GM18873 (cell line): Measurements from ENCODE around the gene DST.

ENCODE experiments used
- ATAC-seq: cut with Tn5 transposase; IDR thresholded peaks from one replicate; pipeline ENCODE4 v1.9.1; 2021; ENCODE audit warnings: mild to moderate bottlenecking, moderate library complexity, moderate number of reproducible peaks; ENCODE audit not compliant: unreplicated experiment, low FRiP score

The DST gene

DNA sequence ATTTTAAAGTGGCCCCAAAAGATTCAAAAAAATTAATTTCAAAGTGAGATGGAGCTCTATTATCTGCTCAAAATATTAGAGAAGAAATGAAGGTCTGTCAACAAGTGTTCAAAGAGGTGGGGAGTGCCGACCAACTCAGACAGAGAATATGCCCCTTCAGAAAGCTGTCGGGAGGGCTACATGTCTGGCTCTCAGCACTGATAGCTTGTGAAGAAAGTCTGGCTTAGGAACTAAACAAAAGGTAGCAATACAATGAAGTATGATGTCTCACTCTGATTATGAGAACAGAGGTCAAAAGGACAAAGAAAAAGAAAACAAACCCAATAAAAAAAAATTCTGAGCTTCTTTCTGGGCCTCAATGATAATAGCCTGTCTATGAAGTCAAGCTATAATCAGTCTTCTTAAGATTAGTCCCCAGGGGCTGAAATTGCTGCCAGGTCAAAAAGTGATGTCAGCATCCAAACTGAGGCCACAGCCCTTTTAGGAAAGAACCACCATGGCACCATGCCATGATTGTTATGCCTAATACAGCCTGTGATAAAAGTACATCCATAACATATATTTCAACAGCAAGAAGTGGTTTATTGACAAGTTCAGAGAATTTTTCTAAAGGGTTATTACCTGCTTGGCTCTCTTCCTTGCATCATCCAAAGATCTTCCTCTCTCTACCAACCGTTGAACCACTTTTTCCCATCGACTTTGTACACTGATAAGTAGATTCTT, 150.9 kb downstream of the DST start:
- no peak for ATAC-seq

DNA sequence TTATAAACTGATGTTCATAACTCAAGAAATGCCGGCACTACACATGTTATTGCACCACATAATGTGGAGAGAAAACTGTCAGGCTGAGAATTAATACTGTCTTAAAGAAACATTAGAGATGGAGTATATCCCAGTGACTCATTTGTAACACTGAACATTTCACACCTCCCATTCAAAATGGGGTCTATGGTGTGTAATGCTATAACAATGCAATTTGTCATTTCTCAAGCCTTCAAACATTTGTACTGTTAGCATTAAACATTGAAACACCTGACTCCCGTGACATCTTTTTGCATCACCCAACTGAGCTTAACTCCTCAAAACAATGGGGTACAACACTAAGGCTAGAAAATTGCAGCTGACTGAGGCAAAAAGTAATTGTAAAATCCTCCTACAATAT, 151.7 kb downstream of the DST start:
- no peak for ATAC-seq

DNA sequence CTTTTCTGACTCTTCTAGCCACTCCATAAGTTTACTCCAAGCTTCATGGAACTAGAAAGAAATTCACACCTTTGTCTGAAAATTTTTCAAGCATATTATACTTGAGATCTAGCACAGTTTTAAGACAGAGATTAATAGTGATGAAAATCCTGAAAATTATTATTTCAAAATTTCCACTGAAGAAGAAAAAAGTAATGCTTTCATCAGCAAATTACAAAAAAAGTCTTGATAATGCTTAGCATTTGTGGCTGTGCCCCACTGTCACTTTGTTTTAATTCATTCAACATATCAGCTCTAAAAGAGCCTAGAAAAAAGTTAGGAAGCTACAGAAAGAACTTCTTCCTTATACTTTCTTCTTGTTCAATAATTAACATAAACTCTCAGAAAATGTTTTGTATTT, 153.1 kb downstream of the DST start:
- no peak for ATAC-seq

DNA sequence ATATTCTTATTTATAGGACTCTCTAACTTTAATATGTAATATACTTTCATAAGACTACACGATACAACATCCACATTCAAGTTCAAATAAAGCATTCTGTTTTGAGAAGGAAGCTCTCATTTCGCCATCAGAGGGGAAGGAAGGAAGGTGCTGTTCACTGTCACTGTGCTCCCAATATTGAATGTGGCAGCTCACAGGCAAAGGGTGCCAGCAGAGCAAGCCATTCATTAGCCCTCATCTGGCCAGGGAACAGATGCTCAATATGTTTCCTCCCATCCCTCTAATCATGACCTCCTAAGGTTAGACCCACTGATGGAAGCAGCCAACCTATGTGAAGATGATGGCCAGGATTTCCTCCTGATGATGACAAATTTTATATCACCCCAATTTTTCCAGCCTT, 154.4 kb downstream of the DST start:
- no peak for ATAC-seq

DNA sequence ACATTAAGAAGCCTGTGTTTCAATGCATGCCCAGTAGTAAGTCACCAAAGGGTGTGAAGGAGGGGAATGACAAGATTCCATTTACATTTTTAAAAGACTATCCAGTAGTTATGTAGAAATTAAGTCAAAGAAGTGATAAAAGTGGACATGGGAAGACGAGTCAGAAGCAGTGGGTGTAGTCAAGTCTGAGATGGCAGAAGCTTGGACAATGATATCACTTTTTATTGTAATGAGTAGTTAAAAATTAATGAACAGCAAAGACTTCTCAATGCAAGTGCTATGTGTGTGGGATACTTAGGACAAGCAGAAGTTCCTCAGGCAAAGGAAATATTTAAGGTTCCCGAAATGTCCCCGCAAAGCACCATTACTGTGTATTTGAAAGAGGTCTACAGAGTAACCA, 156.0 kb downstream of the DST start:
- no peak for ATAC-seq

DNA sequence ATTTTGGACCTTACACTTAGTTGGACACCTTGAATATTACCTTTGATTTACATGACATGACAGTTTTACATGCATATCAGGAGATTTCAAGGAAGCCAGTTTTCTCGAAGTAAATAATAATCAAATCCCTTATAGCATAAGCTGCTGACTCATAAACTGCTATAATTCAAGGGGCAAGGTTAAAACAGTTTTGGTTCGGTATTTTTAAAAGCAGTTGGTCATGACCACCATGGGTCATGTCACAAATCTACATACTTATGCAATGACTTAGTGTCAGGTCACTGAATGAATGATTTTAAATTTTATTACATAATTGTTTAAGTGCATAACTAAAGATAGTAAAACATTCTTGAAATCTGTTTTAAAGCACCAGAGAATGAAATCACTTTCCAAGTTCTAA, 158.0 kb downstream of the DST start:
- no peak for ATAC-seq

DNA sequence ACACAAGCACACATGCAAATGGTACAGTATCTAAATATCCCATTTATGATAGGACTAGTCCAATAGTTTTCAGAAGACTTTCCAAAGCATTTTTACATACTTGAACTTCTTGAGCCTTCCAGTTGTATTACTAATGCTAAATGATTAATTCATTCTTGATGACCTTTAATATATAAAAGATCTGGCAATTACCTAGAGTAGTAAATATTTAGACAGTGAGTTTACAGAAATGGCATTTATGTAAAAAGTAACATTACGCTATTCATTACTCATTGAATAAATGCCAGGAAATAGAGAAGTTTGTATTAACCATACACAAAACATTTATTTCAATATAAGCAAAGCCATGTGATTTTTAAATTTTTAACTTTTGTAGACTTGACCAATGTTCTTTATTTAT, 158.8 kb downstream of the DST start:
- ATAC-seq = no peak

DNA sequence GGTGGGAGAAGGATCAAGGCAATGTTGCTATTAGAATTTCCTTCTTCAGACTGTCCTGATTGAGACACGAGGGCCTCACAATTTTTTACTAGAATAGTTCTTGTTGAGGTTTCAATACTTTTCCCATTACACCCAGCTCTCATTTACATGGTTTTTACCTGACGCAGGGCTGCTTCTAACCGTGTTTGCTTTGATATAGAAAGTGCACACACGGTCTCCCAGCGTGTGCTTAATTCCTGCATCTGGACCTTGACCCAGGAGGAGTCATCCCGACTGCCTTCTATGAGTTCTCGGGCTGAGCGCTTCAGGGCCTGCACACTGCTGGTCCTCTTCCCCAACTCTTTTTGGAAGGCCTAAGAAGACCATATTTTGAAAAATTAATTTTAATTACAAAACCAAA, 160.2 kb downstream of the DST start:
- no peak for ATAC-seq

DNA sequence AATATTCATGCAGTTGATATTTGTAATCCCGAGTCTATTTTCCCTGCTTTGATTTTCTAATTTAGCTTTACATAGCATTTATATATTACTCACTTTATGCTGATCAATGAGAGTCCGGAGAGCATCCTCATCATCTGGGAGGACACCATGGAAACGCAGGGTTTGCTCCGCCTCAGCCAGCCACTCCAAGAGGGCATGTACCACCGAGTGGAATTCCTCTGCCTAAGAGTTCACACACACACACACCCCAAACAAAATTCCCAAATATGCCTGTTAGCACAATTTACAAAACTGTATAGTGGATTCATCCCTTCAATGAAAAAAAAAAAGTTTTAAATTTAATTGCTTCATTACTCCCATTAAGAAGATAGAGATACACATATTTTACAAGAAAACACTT, 160.7 kb downstream of the DST start:
- no peak for ATAC-seq

DNA sequence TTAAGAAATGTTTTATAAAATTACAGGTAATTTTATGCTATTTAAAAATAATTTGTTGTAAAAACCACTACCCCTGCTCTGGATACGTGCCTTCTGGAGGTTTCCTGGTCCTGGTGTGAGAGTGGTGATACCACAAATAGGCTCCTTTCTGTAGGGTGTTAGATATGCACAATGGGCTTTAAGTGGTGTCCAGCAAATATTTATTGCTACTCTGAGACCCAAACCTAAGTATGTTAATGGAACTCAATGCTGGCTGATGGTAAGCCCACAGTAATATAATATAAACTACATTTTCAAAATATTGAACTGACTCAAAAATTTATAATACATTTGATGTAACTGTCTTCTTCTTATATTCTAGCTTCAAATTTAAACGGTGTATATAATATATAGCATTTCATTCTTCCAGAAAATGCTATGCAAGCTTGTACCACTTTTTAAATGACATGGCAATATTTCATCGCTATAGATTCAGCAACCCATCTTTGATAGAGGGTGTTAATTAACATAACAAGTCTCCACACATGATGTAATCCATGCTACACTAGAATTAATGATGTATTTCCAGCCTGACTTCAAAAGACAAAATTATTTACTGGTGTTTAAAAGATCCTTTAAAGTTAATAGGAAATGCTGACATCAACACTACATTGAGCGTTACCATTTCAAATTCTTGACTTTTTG, 161.9 kb downstream of the DST start:
- no peak for ATAC-seq

DNA sequence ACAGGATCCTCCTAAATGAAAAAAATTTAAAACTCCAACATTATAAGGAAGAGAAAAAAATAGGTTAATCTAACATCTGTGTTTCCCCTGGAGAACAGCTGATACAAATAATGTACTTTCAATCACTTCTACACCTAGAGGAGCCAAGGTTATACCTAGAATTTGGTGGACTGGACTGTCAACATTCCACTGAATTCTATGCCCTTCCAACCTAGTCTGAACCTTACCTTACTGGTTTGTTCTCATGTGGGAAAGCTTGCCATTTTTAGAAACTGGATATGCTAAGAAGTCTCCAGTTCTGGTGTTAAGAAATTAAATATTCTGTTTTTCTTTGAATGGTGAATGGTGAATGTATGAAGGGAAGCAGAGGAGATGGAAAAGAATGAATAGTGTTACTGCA, 162.4 kb downstream of the DST start:
- no peak for ATAC-seq

DNA sequence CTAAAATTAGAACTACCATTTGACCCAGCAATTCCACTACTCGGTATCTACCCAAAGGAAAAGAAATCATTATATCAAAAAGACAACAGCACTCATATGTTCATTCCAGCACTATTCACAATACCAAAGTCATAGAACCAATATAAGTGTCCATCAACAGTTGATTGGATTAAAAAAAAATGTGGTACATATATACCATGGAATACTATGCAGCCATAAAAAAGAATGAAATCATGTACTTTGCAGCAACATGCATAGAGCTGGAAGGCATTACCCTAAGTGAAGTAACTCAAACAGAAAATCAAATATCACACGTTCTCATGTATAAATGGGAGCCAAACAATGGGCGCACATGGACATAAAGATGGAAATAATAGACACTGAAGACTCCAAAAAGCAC, 163.3 kb downstream of the DST start:
- ATAC-seq = no peak

DNA sequence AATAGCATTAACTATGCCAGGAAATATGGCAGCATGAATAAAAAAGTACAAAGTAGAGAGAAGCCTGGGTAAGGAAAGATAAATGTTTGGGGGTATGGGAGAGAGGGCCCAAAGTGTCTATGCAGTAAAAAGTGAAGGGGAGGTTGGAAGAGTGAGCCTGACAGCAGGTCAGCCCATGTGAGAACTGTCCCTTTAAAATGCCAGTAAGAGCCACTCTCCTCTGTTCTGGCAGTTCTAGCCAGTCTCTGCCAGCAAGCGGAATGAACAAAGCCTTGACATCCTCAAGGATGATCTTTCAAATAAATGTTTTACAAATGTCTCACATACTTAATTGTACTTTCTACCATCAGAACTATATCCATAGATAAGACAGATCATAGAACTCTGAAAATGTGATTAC, 164.5 kb downstream of the DST start:
- ATAC-seq = no peak

DNA sequence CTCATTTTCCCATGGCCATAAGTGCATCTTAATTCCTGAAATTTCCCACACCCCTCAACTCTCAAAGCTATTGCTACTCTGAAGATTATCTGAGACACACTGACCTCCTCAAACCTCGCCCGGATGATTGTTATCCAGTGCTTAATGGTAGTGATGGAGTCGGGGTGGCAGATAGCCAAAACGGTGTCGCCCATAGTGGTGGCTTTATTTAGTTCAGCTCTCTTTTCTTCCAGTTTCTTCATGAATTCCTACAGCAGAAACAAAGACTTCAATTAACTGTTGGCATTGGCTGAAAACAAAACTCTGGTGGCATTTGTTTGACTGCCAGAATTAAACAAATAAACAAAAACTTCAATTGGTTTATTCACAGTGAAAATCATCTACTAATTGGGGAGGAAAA, 165.4 kb downstream of the DST start:
- no peak for ATAC-seq

DNA sequence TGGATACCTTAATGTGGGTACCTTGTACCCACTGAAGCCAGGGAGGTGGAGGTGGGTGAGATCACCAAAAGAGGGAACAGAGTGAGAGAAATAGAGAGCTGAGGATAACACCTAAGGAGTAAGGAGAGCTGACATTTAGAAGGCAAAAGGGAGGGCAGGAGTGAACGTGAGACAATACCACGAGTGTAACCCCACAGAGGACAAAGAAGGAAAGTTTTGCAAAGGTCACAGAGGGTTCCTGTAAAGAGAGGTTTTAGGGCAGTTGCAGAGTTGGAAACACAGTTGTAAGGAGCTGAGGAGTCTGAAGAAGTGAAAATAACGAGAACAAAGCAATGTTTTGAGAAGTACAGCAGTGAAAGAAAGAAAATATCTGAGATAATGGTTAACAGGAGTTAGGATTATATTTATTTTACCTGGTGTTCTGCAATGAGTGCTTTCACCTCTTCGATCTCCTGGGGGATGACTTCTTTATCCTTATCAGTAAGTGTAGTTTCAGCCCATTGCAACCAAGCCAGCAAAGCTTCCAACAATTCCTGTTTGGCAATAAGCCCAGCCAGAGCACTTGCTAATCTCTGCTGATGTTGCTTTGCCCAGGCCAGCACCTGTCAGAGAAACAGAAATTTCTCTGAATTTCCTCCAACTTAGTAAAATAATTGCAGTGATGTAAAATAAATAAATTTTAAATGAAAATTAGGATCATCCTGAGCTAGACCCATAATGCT, 166.8 kb downstream of the DST start:
- no peak for ATAC-seq

DNA sequence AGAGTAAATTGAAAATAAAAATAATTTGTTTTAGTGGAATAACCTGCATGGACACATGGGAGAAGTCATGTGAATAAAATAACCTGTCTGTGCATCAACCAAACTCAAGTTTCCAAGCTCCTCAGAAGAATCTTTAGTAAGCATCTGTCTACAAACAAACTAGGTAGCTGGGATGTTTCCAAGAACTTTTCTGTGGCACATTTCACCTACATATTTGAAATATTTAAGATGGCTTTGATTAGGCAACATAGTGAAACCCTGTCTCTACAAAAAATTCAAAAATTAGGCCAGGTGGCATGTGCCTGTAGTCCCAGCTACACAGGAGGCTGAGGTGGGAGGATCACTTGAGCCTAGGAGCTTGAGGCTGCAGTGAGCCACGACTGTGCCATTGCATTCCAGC, 168.2 kb downstream of the DST start:
- no peak for ATAC-seq

DNA sequence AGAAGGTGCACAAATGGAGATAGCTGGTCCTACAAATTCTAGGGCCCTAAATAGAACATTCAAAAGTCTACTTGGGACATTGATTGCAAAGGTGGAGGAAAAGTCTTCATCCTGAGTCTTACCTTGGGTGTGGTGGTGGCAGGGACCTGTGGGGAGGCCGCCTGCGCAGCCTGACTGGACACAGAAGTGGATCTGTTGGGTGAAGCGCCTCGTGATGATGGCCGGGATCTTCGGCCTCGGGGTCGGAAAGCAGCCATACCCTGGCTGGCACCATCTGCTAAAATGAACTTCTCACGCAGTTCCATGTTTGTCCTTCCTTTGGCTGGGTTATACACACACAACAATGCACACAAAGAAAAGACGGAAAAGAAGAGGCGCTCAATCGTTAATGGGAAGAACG, 179.2 kb downstream of the DST start:
- ATAC-seq = no peak

DNA sequence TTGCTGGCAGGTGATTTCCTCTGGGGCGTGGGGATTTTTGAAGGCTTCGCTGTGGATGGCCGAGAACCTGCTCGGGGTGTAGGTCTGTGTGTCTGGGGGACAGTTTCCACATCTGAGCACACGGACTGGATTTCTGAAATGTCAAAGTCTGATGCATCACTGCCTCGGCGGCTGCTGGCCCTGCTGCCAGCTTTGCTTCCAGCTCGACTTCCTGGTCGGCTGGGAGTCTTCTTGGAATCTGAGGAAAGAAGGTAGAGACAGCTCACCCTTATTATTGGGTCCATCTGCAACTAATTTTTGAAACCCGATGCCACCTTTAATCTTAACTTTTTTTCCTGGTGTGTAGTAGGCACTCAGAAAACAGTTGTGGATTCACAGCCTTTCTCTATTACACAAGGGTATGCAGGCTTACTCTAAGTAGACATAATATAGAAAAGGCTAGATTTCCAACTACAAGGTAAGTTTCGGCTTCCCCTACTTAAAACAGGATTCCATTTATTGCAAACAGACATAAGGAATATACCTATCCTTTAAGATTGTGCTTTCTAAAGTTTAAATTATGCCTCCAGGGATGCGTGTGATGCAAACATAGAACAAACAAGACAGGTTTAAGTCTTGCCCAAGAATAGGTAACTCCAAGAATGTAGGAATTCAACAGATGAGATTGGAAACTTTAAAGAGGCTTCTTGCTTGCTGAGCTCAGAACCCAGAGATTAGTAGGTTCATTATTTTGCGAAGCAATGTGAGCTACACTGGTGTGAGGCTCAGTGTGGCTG, 183.5 kb downstream of the DST start:
- ATAC-seq = no peak

DNA sequence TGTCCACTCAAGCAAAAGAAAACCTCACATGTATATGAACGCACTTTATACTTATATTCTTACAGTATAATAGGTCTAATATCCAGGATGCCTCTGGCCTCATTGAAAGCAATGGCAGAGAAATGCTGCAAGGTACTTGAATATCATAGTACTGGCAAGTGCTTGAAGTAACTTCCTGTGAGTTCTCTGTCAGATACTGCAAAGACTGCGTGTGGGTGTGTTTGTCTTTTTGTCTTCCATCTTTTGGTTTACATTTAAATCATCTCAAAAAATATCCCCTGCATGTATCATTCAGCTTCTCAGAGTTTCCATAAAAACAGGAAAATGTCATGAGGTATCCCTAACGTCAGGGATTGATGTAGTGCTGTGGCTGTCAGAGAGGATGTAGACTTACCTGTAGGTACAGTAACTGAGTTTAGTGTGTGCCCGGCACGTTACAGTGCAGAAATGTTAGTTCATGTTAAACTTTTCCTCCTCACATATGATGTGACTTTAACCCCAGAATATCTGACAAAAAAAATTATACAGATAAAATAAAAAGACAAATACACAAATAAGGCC, 184.3 kb downstream of the DST start:
- ATAC-seq = no peak

DNA sequence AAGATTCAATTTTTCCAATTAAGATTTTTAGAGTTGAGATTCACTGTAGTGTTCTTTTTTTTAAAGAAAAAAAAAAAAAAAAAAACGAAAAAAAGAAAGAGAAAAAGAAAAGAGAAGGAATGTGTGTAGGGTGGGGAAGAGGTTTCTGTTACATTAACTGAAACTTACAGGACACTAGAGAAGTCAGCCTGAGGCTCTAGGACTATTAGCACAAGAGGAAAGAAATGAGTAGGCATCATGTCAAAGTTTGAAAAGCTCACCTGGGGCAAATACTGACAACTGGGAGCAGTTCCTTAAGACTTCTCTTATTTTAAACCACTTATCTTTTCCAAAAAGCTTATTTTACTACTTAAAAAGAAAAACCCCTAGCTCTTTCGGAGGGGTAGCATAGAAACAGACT, 185.9 kb downstream of the DST start:
- no peak for ATAC-seq
